ENCODE measurements around the gene KRT20.

DNA sequence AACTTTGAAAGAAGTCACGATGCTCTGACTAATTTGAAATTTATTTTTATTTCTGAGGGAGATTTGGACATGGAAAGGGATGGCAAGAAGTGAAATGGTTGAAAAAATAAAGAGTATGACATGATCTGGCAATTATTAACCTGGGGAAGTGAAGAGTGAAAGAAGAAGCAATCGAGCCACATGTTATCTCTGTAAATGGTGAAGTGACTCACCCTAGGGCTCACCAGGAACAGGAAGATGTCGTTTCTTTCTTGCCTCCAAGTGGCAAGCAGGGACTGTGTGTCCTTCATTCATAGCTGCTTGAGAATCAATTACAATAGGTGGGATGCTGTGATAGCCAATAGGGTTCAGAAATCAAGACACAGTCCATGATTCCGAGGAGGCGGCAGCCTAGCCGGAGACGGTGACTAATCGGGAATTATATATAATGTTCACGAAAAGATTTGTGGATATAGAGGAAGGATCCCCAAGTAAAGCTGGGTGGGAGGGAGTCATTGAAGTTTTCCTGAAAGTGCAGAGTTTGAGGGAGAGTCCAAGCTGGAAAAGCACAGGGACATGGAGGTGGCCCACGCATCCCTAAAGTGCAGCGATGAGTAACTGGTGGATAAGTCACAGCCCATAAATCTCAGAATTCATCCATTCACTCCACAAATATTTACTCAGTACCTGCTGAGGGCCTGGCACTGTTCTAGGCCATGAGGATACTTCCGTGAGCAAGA lies 18.2 kb upstream of the KRT20 start:
- TF ChIP-seq POLR2A (IDR thresholded peaks at IDR 0.05; ENCODE audit: low read length) (no peak), GATA1 (IDR thresholded peaks at IDR 0.05; ENCODE audit: low read depth, low read length) (no peak)

All from erythroblast (primary cell).